Naive thymus-derived CD4-positive, alpha-beta T cell (primary cell): Measurements from ENCODE around the gene KLC4. TPM values are rescaled to one million over a fixed set of nuclear protein-coding genes. Genes with fewer than 3 reads are reported as not detected.

Experiments used
- ATAC-seq: fragments of 150-1000 bp; cut with Tn5 transposase; 2 replicates; pipeline ENCODE4 v1.10.0; 2021; ENCODE audit warnings: mild to moderate bottlenecking, moderate library complexity
- CTCF ChIA-PET: fragments of 350-600 bp; sonication (Branson Sonifier 250); formaldehyde crosslinking; loops from one replicate; lab custom pipeline; 2021; ENCODE audit warnings: antibody characterized with exemption; lab: Charles Lee
- POLR2A ChIA-PET: fragments of 350-600 bp; sonication (Branson Sonifier 250); formaldehyde crosslinking; loops from one replicate; lab custom pipeline; 2021; ENCODE audit warnings: antibody characterized with exemption, inconsistent platforms; lab: Charles Lee
- DNase-seq, 9 donors: peaks; one replicate each; pipeline versions ENCODE4 v3.0.0 to v3.0.0-alpha.2; 2020 to 2022; ENCODE audit warnings: mixed read lengths in 1 of 9
- H3K27ac ChIP-seq: one replicate; pipeline ENCODE4 v1.7.0; 2013; ENCODE audit warnings: mild to moderate bottlenecking, low read depth, low read length, moderate library complexity
- H3K27me3 ChIP-seq, 2 donors: one replicate each; pipeline ENCODE4 v1.7.0; 2013; ENCODE audit warnings: low read length in 2 of 2, mild to moderate bottlenecking in 2 of 2, moderate library complexity in 2 of 2; ENCODE audit not compliant: control insufficient read depth in 2 of 2, insufficient read depth in 2 of 2
- H3K36me3 ChIP-seq, 3 experiments: 1 replicate in 2 of 3; 2 replicates in 1 of 3; pipeline ENCODE4 v1.7.0; 2013; ENCODE audit warnings: low read length in 3 of 3, mild to moderate bottlenecking in 3 of 3, moderate library complexity in 1 of 3; ENCODE audit not compliant: insufficient read depth in 3 of 3, control insufficient read depth in 2 of 3
- H3K4me1 ChIP-seq, 2 donors: one replicate each; pipeline ENCODE4 v1.7.0; 2013; ENCODE audit warnings: low read length in 2 of 2, mild to moderate bottlenecking in 2 of 2, moderate library complexity in 1 of 2; ENCODE audit not compliant: control insufficient read depth in 2 of 2, insufficient read depth in 2 of 2
- H3K4me3 ChIP-seq: 2 replicates; pipeline ENCODE4 v1.7.0; 2013; ENCODE audit warnings: mild to moderate bottlenecking, low read length
- H3K9me3 ChIP-seq, 3 experiments: 1 replicate in 2 of 3; 2 replicates in 1 of 3; pipeline ENCODE4 v1.7.0; 2013; ENCODE audit warnings: low read length in 3 of 3; ENCODE audit not compliant: control insufficient read depth in 2 of 3
- H3K27ac Mint-ChIP-seq, 9 donors: one replicate each; pipeline ENCODE4 v1.8.0; 2020 to 2022; ENCODE audit warnings: mixed read lengths in 9 of 9, mild to moderate bottlenecking in 8 of 9, moderate library complexity in 5 of 9, inconsistent platforms in 2 of 9
- H3K27me3 Mint-ChIP-seq, 5 donors: one replicate each; pipeline ENCODE4 v1.8.0; 2021 to 2022; ENCODE audit warnings: mixed read lengths in 5 of 5, mild to moderate bottlenecking in 1 of 5
- H3K36me3 Mint-ChIP-seq, 5 donors: one replicate each; pipeline ENCODE4 v1.8.0; 2020 to 2022; ENCODE audit warnings: mixed read lengths in 5 of 5, mild to moderate bottlenecking in 3 of 5, inconsistent platforms in 1 of 5
- H3K4me1 Mint-ChIP-seq, 7 donors: one replicate each; pipeline ENCODE4 v1.8.0; 2020 to 2022; ENCODE audit warnings: mixed read lengths in 7 of 7, mild to moderate bottlenecking in 3 of 7, inconsistent platforms in 1 of 7
- H3K4me3 Mint-ChIP-seq, 10 donors: one replicate each; pipeline ENCODE4 v1.8.0; 2020 to 2022; ENCODE audit warnings: mild to moderate bottlenecking in 10 of 10, mixed read lengths in 10 of 10, moderate library complexity in 6 of 10, inconsistent platforms in 2 of 10
- H3K9me3 Mint-ChIP-seq, 11 donors: one replicate each; pipeline ENCODE4 v1.8.0; 2020 to 2022; ENCODE audit warnings: mixed read lengths in 11 of 11, mild to moderate bottlenecking in 4 of 11, inconsistent platforms in 1 of 11, moderate library complexity in 1 of 11
- intact Hi-C, 2 donors: fragments of 100-400 bp; cut with micrococcal nuclease; formaldehyde crosslinking; loops; one replicate each; pipeline ENCODE4 v1.15.1; 2023
- polyA plus RNA-seq, 2 donors: library from polyadenylated mRNA; unstranded; fragments of 300-500 nt; fragmentation: Illumina TruSeq; gene quantifications; one replicate each; pipeline ENCODE4 v1.2.3, GENCODE V29; 2021
- total RNA-seq, 6 experiments: library from RNA in 5 of 6; stranded (reverse) in 5 of 6; gene quantifications; 1 replicate in 5 of 6; 2 replicates in 1 of 6; pipeline ENCODE4 v1.2.3 and lab custom pipeline; 2021 to 2026

The KLC4 gene
- total and polyA plus RNA-seq, 7 experiments from 2014 or later, result 11.6 to 56.9 (median 41.1) TPM

- Histone ChIP-seq H3K4me1 (no peaks in the 10 kb centered on the region), H3K9me3 (no peaks in the 10 kb centered on the region), H3K27ac (no peak overlapping the region), H3K36me3 (peaks cover 3 to 69% (median 6%) of the 10 kb centered on the region in 3 experiments), H3K27me3 (no peaks in the 10 kb centered on the region), H3K4me3 (no peak overlapping the region)
- H3K27ac Mint-ChIP-seq, result peak overlapping the region in 8 of 9 donors; percentile 1 to 74 (median 23)
- peaks cover 0 to 4% (median 0%) of the 10 kb centered on the region in 7 donors for H3K4me1 Mint-ChIP-seq
- POLR2A ChIA-PET, result interaction anchor here (0.9 to 1.3 kb wide), 2 partner anchors 20 to 26 kb away, joined by 4 to 6 read pairs; partner anchors contain the start of genes CUL7, KLC4 and MRPL2
- DNase-seq (no peak), ATAC-seq (no peak)
- no peaks in the 10 kb centered on the region for H3K27me3 Mint-ChIP-seq
- intact Hi-C loops, result no loop called here
- CTCF ChIA-PET, result interaction anchor here (0.6 kb wide), 1 partner anchor 586 kb away, joined by 3 read pairs; no protein-coding TSS in a partner anchor
- H3K4me3 Mint-ChIP-seq, result no peak overlapping the region
- H3K9me3 Mint-ChIP-seq, result no peaks in the 10 kb centered on the region
- H3K36me3 Mint-ChIP-seq, result peaks cover 0 to 31% (median 3%) of the 10 kb centered on the region in 5 donors
Measured at GRCh38 chr6:43033496-43034189, 25.8 kb upstream of the KLC4 start.

- DNase-seq, result no peak
- H3K4me3 ChIP-seq, result no peak overlapping the region
- peak overlapping the region in 5 of 9 donors; percentile 7 to 65 (median 22) for H3K27ac Mint-ChIP-seq
Measured at GRCh38 chr6:43034190-43034525, 25.3 kb upstream of the KLC4 start.

GRCh38 chr6:43035495-43036194, 23.8 kb upstream of the KLC4 start:
- Mint-ChIP-seq H3K4me1 (peaks cover 0 to 4% (median 0%) of the 10 kb centered on the region in 7 donors), H3K36me3 (peaks cover 0 to 25% (median 4%) of the 10 kb centered on the region in 5 donors), H3K9me3 (no peaks in the 10 kb centered on the region), H3K4me3 (no peak overlapping the region), H3K27ac (peak overlapping the region in 6 of 9 donors; percentile 8 to 74 (median 51)), H3K27me3 (no peaks in the 10 kb centered on the region)
- DNase-seq, result no peak
- no peak overlapping the region for H3K27ac ChIP-seq
- intact Hi-C loops, result no loop called here
- no peaks in the 10 kb centered on the region for H3K4me1 ChIP-seq
- no peaks in the 10 kb centered on the region for H3K9me3 ChIP-seq
- ATAC-seq, result no peak
- CTCF ChIA-PET, result interaction anchor here (0.6 kb wide), 1 partner anchor 20 kb away, joined by 4 read pairs; no protein-coding TSS in a partner anchor
- H3K4me3 ChIP-seq, result no peak overlapping the region
- POLR2A ChIA-PET, result no interaction called here
- H3K36me3 ChIP-seq, result peaks cover 0 to 68% (median 6%) of the 10 kb centered on the region in 3 experiments
- H3K27me3 ChIP-seq, result no peaks in the 10 kb centered on the region

More at GRCh38 chr6:43034190-43034525, 25.3 kb upstream of the KLC4 start:
- no peaks in the 10 kb centered on the region for H3K27me3 ChIP-seq
- intact Hi-C loops, result no loop called here
- H3K27me3 Mint-ChIP-seq, result no peaks in the 10 kb centered on the region
- H3K4me1 ChIP-seq, result no peaks in the 10 kb centered on the region
- H3K4me3 Mint-ChIP-seq, result no peak overlapping the region
- no peaks in the 10 kb centered on the region for H3K9me3 ChIP-seq
- CTCF ChIA-PET, result interaction anchor here (0.7 kb wide), 1 partner anchor 418 kb away, joined by 3 read pairs; no protein-coding TSS in a partner anchor
- no peak for ATAC-seq
- H3K9me3 Mint-ChIP-seq, result no peaks in the 10 kb centered on the region
- peaks cover 0 to 32% (median 4%) of the 10 kb centered on the region in 5 donors for H3K36me3 Mint-ChIP-seq
- no peak overlapping the region for H3K27ac ChIP-seq
- H3K36me3 ChIP-seq, result peaks cover under 1 to 69% (median 6%) of the 10 kb centered on the region in 3 experiments
- peaks cover 0 to 4% (median 0%) of the 10 kb centered on the region in 7 donors for H3K4me1 Mint-ChIP-seq
- POLR2A ChIA-PET, result no interaction called here

GRCh38 chr6:43036712-43037111, 22.7 kb upstream of the KLC4 start:
- Mint-ChIP-seq H3K4me1 (peaks cover 0 to 4% (median 0%) of the 10 kb centered on the region in 7 donors), H3K27me3 (no peaks in the 10 kb centered on the region), H3K36me3 (peaks cover 0 to 22% (median 4%) of the 10 kb centered on the region in 5 donors), H3K4me3 (no peak overlapping the region), H3K9me3 (no peaks in the 10 kb centered on the region), H3K27ac (peak overlapping the region in 1 of 9 donors; percentile 63)
- Histone ChIP-seq H3K36me3 (peaks cover 0 to 73% (median 6%) of the 10 kb centered on the region in 3 experiments), H3K27ac (no peak overlapping the region), H3K4me1 (no peaks in the 10 kb centered on the region), H3K27me3 (no peaks in the 10 kb centered on the region), H3K4me3 (no peak overlapping the region), H3K9me3 (no peaks in the 10 kb centered on the region)
- CTCF ChIA-PET, result no interaction called here
- POLR2A ChIA-PET, result no interaction called here
- intact Hi-C loops, result no loop called here
- ATAC-seq, result no peak
- DNase-seq, result no peak

GRCh38 chr6:43037197-43037596, 22.2 kb upstream of the KLC4 start:
- intact Hi-C loops, result no loop called here
- peaks cover 0 to 70% (median 6%) of the 10 kb centered on the region in 3 experiments for H3K36me3 ChIP-seq
- H3K9me3 ChIP-seq, result no peaks in the 10 kb centered on the region
- no peaks in the 10 kb centered on the region for H3K4me1 ChIP-seq
- Mint-ChIP-seq H3K4me1 (peaks cover 0 to 4% (median 0%) of the 10 kb centered on the region in 7 donors), H3K27me3 (no peaks in the 10 kb centered on the region), H3K4me3 (no peak overlapping the region), H3K9me3 (no peaks in the 10 kb centered on the region), H3K36me3 (peaks cover 0 to 23% (median 4%) of the 10 kb centered on the region in 5 donors), H3K27ac (no peak overlapping the region)
- ChIA-PET POLR2A (interaction anchor here (1.1 kb wide), 1 partner anchor 15 kb away, joined by 3 read pairs; no protein-coding TSS in a partner anchor), CTCF (no interaction called here)
- H3K4me3 ChIP-seq, result no peak overlapping the region
- ATAC-seq (no peak), DNase-seq (no peak)
- H3K27ac ChIP-seq, result no peak overlapping the region
- no peaks in the 10 kb centered on the region for H3K27me3 ChIP-seq

GRCh38 chr6:43037706-43038105, 21.7 kb upstream of the KLC4 start:
- Histone ChIP-seq H3K4me3 (no peak overlapping the region), H3K27ac (no peak overlapping the region), H3K9me3 (no peaks in the 10 kb centered on the region), H3K36me3 (peaks cover 0 to 68% (median 6%) of the 10 kb centered on the region in 3 experiments), H3K27me3 (no peaks in the 10 kb centered on the region), H3K4me1 (no peaks in the 10 kb centered on the region)
- DNase-seq (no peak), ATAC-seq (no peak)
- CTCF ChIA-PET, result no interaction called here
- Mint-ChIP-seq H3K27me3 (no peaks in the 10 kb centered on the region), H3K4me1 (peaks cover 0 to 4% (median 0%) of the 10 kb centered on the region in 7 donors), H3K4me3 (no peak overlapping the region), H3K27ac (peak overlapping the region in 1 of 9 donors; percentile 62), H3K9me3 (no peaks in the 10 kb centered on the region), H3K36me3 (peaks cover 0 to 28% (median 4%) of the 10 kb centered on the region in 5 donors)
- intact Hi-C loops, result no loop called here
- POLR2A ChIA-PET, result interaction anchor here (1.1 kb wide), 1 partner anchor 15 kb away, joined by 3 read pairs; no protein-coding TSS in a partner anchor
